ENCODE data around the gene ZBTB16.

ZBTB16 gene

DNA sequence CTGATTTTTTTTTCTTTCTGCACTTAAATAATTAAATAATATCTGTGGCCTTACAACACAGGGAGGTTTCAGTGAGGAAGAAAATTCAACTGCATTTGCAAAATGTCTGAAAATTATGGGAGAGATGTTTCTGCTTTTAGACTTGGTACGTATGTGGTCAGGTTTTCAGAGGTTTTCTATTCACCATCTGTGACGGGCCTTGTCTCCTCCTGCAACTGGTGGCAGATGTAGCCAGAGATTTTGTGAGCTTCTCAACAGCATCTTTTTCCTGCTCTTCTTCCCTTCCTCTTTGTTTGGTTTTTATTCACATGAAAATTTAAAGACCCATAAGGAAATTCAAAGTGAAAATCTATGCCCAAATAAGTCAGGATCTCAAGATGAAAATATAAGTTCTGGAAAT is 38.3 kb downstream of the ZBTB16 start:
- ATAC-seq (no peak), DNase-seq (no peak)
- no peaks in the 10 kb centered on the region for H3K9me3 Mint-ChIP-seq
- H3K4me3 Mint-ChIP-seq: no peak overlapping the region
- H3K4me1 Mint-ChIP-seq: peaks cover 18% of the 10 kb centered on the region
- H3K27me3 Mint-ChIP-seq: no peaks in the 10 kb centered on the region
- H3K27ac Mint-ChIP-seq: peak overlapping the region in 1 of 2 donors; percentile 28

DNA sequence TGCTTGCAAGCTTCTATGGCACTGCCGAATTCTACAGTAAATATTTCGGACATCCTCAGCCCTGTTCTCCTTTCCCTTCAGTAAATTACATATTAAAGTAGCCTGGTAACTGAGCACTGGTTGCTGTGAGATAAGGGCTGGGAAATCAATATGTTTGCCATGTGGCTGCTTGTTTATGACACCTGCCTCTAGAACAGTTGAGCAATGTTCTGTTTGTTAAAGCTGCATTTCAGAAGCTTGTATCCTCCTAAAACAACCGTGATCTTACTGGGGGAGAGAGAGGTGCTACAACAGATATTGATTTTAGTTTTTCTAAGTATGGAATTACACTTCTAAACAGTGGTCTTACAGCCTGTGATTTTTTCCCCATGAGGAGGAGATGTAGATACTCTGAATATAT is 39.4 kb downstream of the ZBTB16 start:
- DNase-seq (no peak), ATAC-seq (no peak)
- H3K9me3 Mint-ChIP-seq: no peaks in the 10 kb centered on the region
- no peaks in the 10 kb centered on the region for H3K27me3 Mint-ChIP-seq
- peaks cover 29% of the 10 kb centered on the region for H3K4me1 Mint-ChIP-seq
- H3K4me3 Mint-ChIP-seq: no peak overlapping the region
- no peak overlapping the region for H3K27ac Mint-ChIP-seq

DNA sequence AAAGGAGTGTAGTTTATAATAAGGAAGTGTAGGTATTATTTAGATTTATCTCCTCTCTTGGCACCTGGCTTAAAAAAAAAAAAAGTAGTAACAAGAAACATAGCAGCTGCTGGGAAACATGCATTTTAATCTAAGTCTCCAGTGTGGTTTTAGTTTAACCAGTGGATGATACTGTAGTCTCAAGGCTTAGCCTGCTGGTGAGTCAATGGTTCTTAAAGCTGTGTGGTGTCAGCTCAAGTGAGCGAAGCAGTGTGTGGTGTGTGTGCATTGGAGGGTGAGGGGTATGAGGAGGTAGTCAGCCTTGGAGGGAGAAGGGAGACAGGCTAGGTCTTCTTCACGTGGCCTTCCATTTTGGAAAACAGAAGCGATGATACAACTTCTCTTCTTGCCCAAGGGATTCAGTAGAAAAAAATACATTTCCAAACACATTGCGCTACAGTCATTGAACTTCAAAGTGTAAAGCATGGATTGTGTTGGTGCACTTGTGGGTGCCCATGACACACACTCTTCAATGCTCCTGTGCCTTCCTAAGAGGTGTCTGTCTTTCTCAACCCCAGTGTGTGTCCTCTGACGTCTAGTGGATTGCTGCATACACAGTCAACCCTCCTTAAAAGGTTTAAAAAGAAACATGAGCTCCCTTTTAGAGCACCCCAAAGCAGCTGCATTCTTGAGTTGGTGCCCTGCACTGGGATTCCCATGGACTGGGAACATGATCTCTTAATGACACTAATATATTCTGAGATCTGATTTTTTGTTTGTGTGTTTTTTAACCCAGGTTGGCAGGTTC is 40.1 kb downstream of the ZBTB16 start:
- Mint-ChIP-seq H3K27ac (no peak overlapping the region), H3K4me1 (peaks cover 35% of the 10 kb centered on the region), H3K4me3 (no peak overlapping the region), H3K27me3 (no peaks in the 10 kb centered on the region), H3K9me3 (no peaks in the 10 kb centered on the region)
- DNase-seq (no peak), ATAC-seq (peak; percentile 62)

DNA sequence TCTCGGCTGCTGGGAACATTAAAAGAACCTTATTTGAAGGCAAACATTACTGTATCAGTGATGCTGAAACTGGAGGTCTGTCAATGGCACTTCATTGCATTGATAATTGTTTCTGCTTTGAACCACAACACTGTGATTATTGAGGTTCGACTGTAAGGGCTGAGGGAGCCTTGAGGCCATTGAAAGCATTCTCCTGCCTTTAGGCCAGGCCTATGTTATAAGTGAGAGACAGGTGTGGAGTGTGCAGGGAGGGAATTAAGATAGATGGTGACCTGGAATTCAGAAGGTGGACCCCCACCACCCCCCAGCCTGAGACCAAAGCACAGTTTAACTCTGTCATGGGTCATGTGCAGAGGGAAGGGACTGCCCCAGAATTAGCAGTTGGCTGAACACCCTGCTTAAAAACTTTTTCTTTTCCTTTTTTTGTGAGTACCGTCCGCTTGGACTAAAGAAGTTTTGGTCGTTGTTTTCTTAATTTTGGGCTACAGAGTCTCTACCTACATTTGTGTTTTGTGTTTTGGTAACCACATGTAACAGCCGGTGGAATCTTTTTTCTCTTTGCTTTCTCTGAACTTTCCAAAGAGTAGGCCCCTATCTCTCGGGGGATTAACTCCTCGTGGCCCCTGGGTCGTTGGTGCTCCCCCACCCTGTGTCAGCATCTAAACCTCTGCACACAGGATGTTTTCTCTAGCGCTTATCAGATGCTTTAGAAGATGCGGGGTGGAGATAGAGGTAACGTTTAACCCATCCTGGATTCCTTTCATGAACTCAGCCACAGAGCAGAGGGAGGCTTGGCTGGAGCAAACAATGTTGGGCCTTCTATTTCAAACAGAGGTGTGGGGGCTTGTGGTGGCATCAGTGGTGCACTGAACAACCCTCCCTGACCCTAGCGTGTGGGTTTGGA is 43.7 kb downstream of the ZBTB16 start:
- peak overlapping the region; percentile 17 to 47 for H3K4me3 Mint-ChIP-seq
- H3K4me1 Mint-ChIP-seq: peaks cover 45% of the 10 kb centered on the region
- no peaks in the 10 kb centered on the region for H3K27me3 Mint-ChIP-seq
- ATAC-seq (peak; percentile 65), DNase-seq (no peak)
- H3K9me3 Mint-ChIP-seq: no peaks in the 10 kb centered on the region
- H3K27ac Mint-ChIP-seq: peak overlapping the region; percentile 57 to 79

DNA sequence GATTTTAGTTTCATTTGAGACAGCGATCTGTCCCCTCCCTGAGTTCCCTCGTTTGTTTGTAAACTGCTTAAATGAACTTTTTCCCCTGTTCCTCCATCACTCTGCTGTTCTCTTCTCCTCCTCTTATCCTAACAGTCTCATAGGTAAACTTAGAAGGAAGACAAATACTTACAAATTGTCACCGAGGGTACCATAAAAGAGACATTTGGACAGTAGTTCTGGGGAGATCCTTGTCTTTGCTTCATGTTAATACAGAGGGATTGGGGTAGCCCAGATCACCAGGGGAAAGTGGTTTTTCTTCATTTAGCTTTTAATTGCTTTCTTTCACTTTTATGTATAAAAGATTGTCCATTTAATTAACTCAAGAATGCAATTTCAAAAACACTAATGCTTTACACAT is 46.1 kb downstream of the ZBTB16 start:
- Mint-ChIP-seq H3K4me3 (no peak overlapping the region), H3K27ac (no peak overlapping the region), H3K4me1 (peaks cover 58% of the 10 kb centered on the region), H3K27me3 (peaks cover 15% of the 10 kb centered on the region), H3K9me3 (no peaks in the 10 kb centered on the region)
- ATAC-seq (no peak), DNase-seq (no peak)

DNA sequence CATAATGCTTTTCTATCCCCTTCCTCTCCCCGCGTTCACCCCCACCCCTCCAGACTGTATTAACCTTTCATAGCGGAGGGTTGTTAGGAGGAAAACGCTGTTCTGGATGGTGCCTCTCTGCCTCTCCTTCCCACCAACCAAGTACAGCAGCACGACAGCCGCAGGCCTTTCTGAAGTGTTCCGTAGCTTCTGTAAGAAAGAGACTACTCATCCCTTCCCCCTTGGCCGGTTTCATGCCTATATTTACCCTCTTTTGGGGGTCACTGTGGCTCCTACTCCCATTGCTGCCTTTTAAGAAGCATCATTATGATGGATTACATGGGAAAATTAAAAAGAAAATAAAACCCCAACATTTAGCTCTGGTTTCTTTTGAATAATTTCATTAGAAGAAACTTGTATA is 46.5 kb downstream of the ZBTB16 start:
- no peak for ATAC-seq
- Mint-ChIP-seq H3K27me3 (peaks cover 16% of the 10 kb centered on the region), H3K9me3 (no peaks in the 10 kb centered on the region), H3K4me1 (peaks cover 62% of the 10 kb centered on the region), H3K4me3 (no peak overlapping the region), H3K27ac (no peak overlapping the region)
- no peak for DNase-seq

DNA sequence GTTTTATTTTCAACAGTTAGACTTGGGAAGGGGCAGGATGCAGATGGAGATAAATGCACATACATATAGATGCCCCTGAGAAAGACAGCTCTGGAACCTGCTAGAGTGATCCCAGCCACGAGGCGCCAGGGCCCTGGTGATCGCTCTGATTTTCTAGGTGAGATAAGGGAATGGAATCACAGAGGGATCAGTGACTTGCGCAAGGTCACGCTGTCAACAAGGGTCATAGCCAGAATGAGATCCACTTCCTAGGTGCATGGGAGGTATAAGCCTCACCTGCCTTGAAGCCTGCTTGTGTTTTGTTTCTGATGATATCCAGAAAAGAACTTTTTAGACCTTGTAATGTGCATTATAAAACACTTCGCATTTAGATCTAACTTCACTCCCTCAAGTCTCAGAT is 47.5 kb downstream of the ZBTB16 start:
- peaks cover 16% of the 10 kb centered on the region for H3K27me3 Mint-ChIP-seq
- DNase-seq (no peak), ATAC-seq (no peak)
- H3K4me3 Mint-ChIP-seq: no peak overlapping the region
- no peak overlapping the region for H3K27ac Mint-ChIP-seq
- H3K4me1 Mint-ChIP-seq: peaks cover 69% of the 10 kb centered on the region
- no peaks in the 10 kb centered on the region for H3K9me3 Mint-ChIP-seq

DNA sequence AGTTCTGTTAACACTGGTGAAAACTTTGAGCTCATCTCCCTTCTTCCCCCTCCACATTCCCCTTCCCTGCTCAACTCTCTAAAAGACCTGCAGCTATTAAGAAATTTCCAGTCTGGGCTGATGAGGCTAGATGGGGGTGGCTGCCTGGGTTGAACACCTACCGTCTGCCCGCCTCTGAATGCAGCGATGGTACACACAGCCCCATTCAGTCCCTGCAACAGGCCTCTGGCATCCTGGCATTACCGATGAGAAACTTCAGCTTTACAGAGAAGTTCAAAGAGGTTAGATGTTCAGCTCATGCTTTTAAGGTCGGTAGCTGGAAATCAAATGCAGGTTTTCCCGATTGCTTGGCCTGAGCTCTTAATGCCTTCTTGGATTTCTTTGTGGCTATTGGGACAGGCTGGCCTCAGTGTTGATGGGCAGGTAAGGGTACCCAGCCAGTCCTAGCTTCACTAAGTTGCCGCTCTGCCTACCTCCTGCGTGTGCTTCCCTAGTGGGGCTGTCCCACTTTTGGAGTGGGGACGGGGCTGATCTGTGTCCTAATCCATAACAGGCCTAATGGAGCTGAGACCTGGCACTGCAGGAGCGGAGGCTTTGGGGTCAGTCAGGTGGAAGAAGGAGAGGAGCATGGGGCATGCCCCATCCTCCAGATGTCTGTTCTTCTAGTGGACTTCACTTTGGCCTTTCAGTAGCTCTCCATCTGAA is 49.1 kb downstream of the ZBTB16 start:
- no peak overlapping the region for H3K27ac Mint-ChIP-seq
- H3K9me3 Mint-ChIP-seq: no peaks in the 10 kb centered on the region
- H3K4me3 Mint-ChIP-seq: no peak overlapping the region
- peaks cover 24% of the 10 kb centered on the region for H3K27me3 Mint-ChIP-seq
- ATAC-seq (no peak), DNase-seq (no peak)
- peaks cover 53% of the 10 kb centered on the region for H3K4me1 Mint-ChIP-seq

DNA sequence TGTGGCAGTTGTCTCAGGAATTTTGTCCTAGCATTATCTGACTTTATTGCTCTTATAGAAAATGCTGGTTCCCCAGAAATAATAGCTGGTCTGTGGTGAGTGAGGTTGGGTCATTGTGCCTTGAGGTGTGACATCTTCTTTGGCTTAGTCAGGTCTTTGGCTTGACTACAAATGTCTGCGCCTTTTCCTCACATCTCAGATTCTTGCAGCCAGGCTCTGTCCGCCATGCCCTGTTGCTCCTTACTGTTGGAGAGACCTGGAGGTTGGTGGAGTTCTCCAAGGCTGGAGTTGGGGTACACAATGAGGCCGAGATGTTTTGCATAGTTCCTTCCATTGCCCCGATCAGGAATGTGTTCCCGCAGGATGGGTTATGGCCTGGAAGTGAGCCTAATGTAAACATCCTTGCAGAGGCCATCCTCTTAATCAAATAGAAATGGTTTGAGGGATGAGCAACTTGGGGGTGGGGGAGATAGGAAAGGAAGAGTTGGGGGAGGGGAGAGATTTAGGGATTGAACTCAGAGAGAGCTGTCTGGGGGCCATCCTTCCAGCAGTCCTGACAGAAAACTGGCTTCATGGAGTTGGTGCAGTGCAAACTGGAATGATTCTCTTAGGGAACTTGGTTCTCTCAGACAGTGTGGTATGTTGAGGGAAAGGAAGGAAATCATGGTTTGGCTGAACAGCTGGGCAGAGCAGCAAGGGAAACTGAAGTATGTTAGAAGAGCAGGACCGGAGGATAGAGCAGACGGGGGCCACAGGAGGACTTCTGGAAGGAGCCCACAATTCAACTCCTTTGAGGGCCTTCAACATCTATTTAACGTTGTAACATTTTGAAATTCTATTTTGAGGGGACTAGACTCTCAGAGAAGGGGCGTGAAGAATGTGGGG is 49.9 kb downstream of the ZBTB16 start:
- Mint-ChIP-seq H3K9me3 (no peaks in the 10 kb centered on the region), H3K27ac (no peak overlapping the region), H3K27me3 (peaks cover 30% of the 10 kb centered on the region), H3K4me1 (peaks cover 45% of the 10 kb centered on the region), H3K4me3 (no peak overlapping the region)
- ATAC-seq (no peak), DNase-seq (no peak)

DNA sequence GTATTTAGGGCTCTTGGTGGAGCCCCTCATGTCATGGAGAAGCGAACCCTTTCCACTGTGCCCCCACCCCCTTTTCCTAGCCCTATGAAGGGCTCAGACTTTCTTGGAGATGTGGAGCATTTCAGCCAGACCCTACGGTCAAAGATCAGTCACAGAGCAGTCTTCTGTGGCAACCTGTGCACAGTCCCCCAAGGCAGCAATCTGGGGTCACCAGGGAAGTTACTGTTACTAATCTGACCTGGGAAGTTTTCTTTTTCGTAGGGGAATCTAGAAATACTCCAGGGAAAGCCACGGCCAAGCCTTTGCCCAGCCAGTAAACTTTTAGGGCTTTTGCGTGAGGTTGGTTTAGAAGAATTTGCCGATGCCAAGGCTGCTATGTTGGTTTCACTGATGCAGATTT is 50.6 kb downstream of the ZBTB16 start:
- ATAC-seq (no peak), DNase-seq (no peak)
- H3K27me3 Mint-ChIP-seq: peaks cover 30% of the 10 kb centered on the region
- H3K27ac Mint-ChIP-seq: no peak overlapping the region
- no peak overlapping the region for H3K4me3 Mint-ChIP-seq
- H3K9me3 Mint-ChIP-seq: no peaks in the 10 kb centered on the region
- H3K4me1 Mint-ChIP-seq: peaks cover 39% of the 10 kb centered on the region

DNA sequence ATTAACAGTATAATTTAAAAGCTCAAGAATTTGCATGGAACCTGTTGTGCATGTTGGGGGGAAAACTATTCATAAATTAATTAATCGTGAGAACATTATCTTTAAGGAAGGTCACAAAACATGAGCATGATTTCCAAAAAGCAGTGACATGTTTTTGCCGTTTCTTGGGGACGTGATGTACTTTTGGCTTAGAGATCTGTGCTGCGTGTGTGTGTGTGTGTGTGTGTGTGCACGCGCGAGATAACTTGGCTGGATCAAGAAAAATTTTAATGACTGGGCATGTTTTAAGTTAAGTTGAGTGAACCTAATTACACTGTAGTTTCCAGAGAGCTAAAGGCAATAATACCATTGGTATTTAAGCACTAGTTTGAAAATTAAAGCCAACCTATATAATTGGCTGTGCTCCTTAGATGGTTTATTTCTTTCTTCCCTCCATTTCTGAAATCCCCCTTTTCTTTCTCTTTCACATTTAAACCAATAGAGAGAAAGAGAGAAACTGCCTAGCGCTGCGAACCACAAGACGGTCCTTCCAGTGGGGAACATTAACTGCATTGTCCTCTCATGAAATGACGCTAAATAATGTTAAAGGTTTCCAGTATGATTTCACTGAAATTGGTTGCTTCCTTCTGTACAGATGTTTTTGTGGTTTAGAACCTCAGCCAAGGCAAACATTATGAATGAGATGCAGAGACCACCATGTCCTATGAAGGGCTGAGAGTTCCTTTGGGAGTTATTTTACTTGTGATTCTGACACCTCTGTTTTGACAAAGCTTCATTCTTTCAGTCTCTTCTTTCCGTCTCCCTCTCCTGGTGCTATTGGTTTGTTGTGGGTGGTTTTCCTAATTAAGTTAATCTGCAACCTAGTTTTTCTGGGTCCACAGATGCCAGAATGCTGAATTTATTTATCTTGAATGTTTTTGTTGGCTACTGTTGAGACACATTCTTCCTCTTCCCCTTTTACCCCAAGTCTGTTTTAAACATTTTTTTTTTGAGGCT is 51.7 kb downstream of the ZBTB16 start:
- DNase-seq: no peak
- ATAC-seq: peak; percentile 78
- peaks cover 30% of the 10 kb centered on the region for H3K27me3 Mint-ChIP-seq
- no peaks in the 10 kb centered on the region for H3K9me3 Mint-ChIP-seq
- H3K27ac Mint-ChIP-seq: peak overlapping the region in 1 of 2 donors; percentile 42
- peak overlapping the region; percentile 29 to 74 for H3K4me3 Mint-ChIP-seq
- H3K4me1 Mint-ChIP-seq: peaks cover 34% of the 10 kb centered on the region

DNA sequence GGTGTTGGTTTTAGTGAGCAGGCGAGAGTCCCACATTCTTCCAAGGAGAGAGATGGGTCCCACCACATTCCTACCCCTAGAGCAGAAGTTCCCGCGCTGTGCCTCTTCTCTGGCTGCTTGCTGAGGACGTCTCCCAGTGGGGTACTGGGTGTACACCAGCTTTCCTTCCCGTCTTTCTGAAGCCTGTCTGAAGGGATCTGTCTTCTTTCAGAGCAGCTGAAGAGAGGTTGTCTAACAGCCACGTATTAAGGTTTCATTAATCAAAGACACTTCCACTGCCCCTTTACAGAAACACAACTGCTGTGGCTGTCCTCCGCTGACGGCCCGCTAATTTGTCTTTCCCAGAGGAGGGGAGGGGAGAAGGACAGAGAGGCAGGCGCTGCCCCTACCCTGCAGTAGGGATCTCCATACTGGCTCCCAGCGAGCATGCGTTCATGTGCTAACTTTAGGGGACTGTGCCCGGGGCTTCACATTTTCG is 56.0 kb downstream of the ZBTB16 start:
- ATAC-seq (no peak), DNase-seq (no peak)
- H3K27ac Mint-ChIP-seq: no peak overlapping the region
- peaks cover 32% of the 10 kb centered on the region for H3K27me3 Mint-ChIP-seq
- no peak overlapping the region for H3K4me3 Mint-ChIP-seq
- H3K9me3 Mint-ChIP-seq: no peaks in the 10 kb centered on the region
- peaks cover 14% of the 10 kb centered on the region for H3K4me1 Mint-ChIP-seq

DNA sequence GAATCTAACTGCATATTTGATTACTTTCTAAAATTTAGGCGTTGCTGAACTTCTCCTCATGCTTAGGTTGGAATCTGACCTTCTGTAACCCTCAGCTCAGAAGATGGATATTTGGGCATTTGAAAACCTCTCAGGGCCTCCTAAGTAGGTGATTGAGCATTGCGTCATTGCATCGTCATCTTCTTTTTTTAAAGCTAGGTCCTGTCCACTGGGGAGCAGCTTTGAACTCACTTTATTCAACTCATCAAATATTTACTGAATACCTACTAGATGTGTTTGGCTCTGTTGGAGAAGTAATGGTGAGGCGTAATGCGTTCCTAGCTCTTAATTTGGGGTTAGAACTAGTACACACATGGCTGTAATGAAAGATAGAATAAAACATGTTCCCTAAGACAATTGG is 56.8 kb downstream of the ZBTB16 start:
- no peak overlapping the region for H3K4me3 Mint-ChIP-seq
- H3K27ac Mint-ChIP-seq: no peak overlapping the region
- ATAC-seq (no peak), DNase-seq (no peak)
- H3K4me1 Mint-ChIP-seq: peaks cover 6% of the 10 kb centered on the region
- peaks cover 29% of the 10 kb centered on the region for H3K27me3 Mint-ChIP-seq
- H3K9me3 Mint-ChIP-seq: no peaks in the 10 kb centered on the region

DNA sequence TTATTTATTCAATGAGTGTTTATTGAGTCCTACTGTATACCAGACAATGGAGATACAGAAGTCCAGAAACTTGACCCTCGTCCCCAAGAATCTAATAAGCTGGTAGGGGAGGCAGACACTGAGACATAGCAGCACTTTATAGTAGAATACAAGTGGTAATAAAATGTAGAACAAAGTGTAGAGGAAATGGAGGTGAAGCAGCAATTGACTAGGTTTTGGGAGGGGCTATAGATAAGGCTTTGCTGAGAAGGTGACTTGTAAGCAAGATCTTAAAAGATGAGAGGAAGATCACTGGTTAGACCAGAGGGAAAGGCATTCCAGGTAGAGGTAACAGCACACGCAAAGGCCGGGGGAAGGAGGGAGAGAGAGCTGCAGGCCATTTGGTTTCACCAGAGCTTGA is 57.3 kb downstream of the ZBTB16 start:
- Mint-ChIP-seq H3K4me3 (no peak overlapping the region), H3K27me3 (peaks cover 29% of the 10 kb centered on the region), H3K4me1 (peaks cover 1% of the 10 kb centered on the region), H3K27ac (no peak overlapping the region), H3K9me3 (no peaks in the 10 kb centered on the region)
- ATAC-seq (no peak), DNase-seq (no peak)

Measured in stimulated activated naive CD8-positive, alpha-beta T cell treated with anti-CD3 and anti-CD28 coated beads, Interleukin-15, amount 100 ng/mL, for 72 hours (primary cell).